Pulmonary artery endothelial cell (primary cell): ENCODE results near the gene POLD2. TPM values are rescaled to one million over a fixed set of nuclear protein-coding genes. Genes with fewer than 3 reads are reported as not detected.

Source experiments
- DNase-seq: peaks from one replicate; pipeline ENCODE4 v3.0.0-alpha.2; 2011; ENCODE audit warnings: low read depth, low spot score
- total RNA-seq: library from RNA; depleted of rRNA; stranded (reverse); fragments of >200 nt; gene quantifications from 2 replicates; pipeline ENCODE4 v1.2.3, GENCODE V29; 2014

The POLD2 gene
- total RNA-seq, 1 donor from 2014 or later = 105 TPM

- peak; percentile 97 for DNase-seq
Measured at GRCh38 chr7:44082541-44083207, 40.7 kb downstream of the POLD2 start.

- DNase-seq = no peak
Measured at GRCh38 chr7:44081266-44081748, 42.0 kb downstream of the POLD2 start.

- DNase-seq = no peak
Measured at GRCh38 chr7:44080686-44081265, 42.6 kb downstream of the POLD2 start.

GRCh38 chr7:44080118-44080517, 43.2 kb downstream of the POLD2 start:
- no peak for DNase-seq

GRCh38 chr7:44079331-44080021, 43.9 kb downstream of the POLD2 start:
- DNase-seq = no peak

GRCh38 chr7:44078521-44078920, 44.8 kb downstream of the POLD2 start:
- no peak for DNase-seq

- DNase-seq = no peak
Measured at GRCh38 chr7:44077681-44078091, 45.7 kb downstream of the POLD2 start.

GRCh38 chr7:44077061-44077460, 46.3 kb downstream of the POLD2 start:
- no peak for DNase-seq

GRCh38 chr7:44076101-44076895, 47.0 kb downstream of the POLD2 start:
- DNase-seq = no peak

- DNase-seq = no peak
Measured at GRCh38 chr7:44075296-44076075, 47.9 kb downstream of the POLD2 start.

- no peak for DNase-seq
Measured at GRCh38 chr7:44074349-44074695, 49.0 kb downstream of the POLD2 start.

GRCh38 chr7:44073664-44074348, 49.5 kb downstream of the POLD2 start:
- DNase-seq = peak; percentile 59

- DNase-seq = peak; percentile 78
Measured at GRCh38 chr7:44072364-44073231, 50.8 kb downstream of the POLD2 start.

- DNase-seq = no peak
Measured at GRCh38 chr7:44071726-44072363, 51.5 kb downstream of the POLD2 start.

- no peak for DNase-seq
Measured at GRCh38 chr7:44068054-44068453, 55.3 kb downstream of the POLD2 start.

- no peak for DNase-seq
Measured at GRCh38 chr7:44067064-44067951, 56.0 kb downstream of the POLD2 start.

GRCh38 chr7:44066494-44067063, 56.8 kb downstream of the POLD2 start:
- DNase-seq = no peak

- DNase-seq = no peak
Measured at GRCh38 chr7:44066111-44066460, 57.3 kb downstream of the POLD2 start.
